Astrocyte (in vitro differentiated cells and primary cell): ENCODE results near the gene HSPBP1. TPM values are rescaled to one million over a fixed set of nuclear protein-coding genes. Genes with fewer than 3 reads are reported as not detected.
A peak's percentile ranks its signal among the peaks of the same experiment; 100 is the strongest.
"Not testable (repeated sequence)": the region's sequence is repeated elsewhere in the genome, so short reads cannot be mapped to it uniquely, and the experiment has no call there.

ENCODE experiments used
- DNase-seq: peaks from one replicate; pipeline ENCODE4 v3.0.0-alpha.2; 2010; ENCODE audit warnings: low read depth
- FAIRE-seq: peaks from 2 replicates; lab custom pipeline; 2011; peaks lifted over from hg19 to GRCh38; lab: Jason Lieb, UNC
- H2AFZ ChIP-seq: 2 replicates; pipeline ENCODE4 v1.6.0; 2012; ENCODE audit warnings: low read depth, low read length, inconsistent platforms
- H3K27ac ChIP-seq: 2 replicates; pipeline ENCODE4 v1.5.1; 2011; ENCODE audit warnings: low read depth, low read length, inconsistent platforms
- H3K27me3 ChIP-seq: 2 replicates; pipeline ENCODE4 v1.6.0; 2011; ENCODE audit warnings: low read length, inconsistent platforms; ENCODE audit not compliant: insufficient read depth
- H3K36me3 ChIP-seq: 2 replicates; pipeline ENCODE4 v1.5.1; 2011; ENCODE audit warnings: low read length, inconsistent platforms; ENCODE audit not compliant: insufficient read depth
- H3K4me1 ChIP-seq: 2 replicates; pipeline ENCODE4 v1.5.1; 2011; ENCODE audit warnings: low read length, inconsistent platforms; ENCODE audit not compliant: insufficient read depth
- H3K4me2 ChIP-seq: 2 replicates; pipeline ENCODE4 v1.6.0; 2012; ENCODE audit warnings: low read length, inconsistent platforms
- H3K4me3 ChIP-seq: 2 replicates; pipeline ENCODE4 v1.5.1; 2011; ENCODE audit warnings: low read depth, mild to moderate bottlenecking, low read length, inconsistent platforms; ENCODE audit not compliant: insufficient read depth
- H3K79me2 ChIP-seq: 2 replicates; pipeline ENCODE4 v1.6.0; 2012; ENCODE audit warnings: mild to moderate bottlenecking, low read length, inconsistent platforms; ENCODE audit not compliant: insufficient read depth
- H3K9ac ChIP-seq: 2 replicates; pipeline ENCODE4 v1.6.0; 2012; ENCODE audit warnings: mild to moderate bottlenecking, low read length, inconsistent platforms
- H3K9me3 ChIP-seq: 2 replicates; pipeline ENCODE4 v1.5.1; 2012; ENCODE audit warnings: low read depth, mild to moderate bottlenecking, low read length, inconsistent platforms; ENCODE audit not compliant: insufficient read depth
- H4K20me1 ChIP-seq: 2 replicates; pipeline ENCODE4 v1.6.0; 2012; ENCODE audit warnings: low read length, inconsistent platforms; ENCODE audit not compliant: insufficient read depth
- H3K27ac Mint-ChIP-seq: one replicate; pipeline ENCODE4 v1.8.0; 2021; ENCODE audit warnings: mild to moderate bottlenecking, mixed read lengths; ENCODE audit not compliant: unreplicated experiment
- H3K27me3 Mint-ChIP-seq: one replicate; pipeline ENCODE4 v1.8.0; 2021; ENCODE audit warnings: low read depth, mixed read lengths; ENCODE audit not compliant: unreplicated experiment
- H3K36me3 Mint-ChIP-seq: one replicate; pipeline ENCODE4 v1.8.0; 2021; ENCODE audit warnings: low read depth, mixed read lengths; ENCODE audit not compliant: unreplicated experiment
- H3K4me1 Mint-ChIP-seq: one replicate; pipeline ENCODE4 v1.8.0; 2021; ENCODE audit warnings: low read depth, mixed read lengths; ENCODE audit not compliant: unreplicated experiment
- H3K4me3 Mint-ChIP-seq: one replicate; pipeline ENCODE4 v1.8.0; 2021; ENCODE audit warnings: mild to moderate bottlenecking, moderate library complexity, mixed read lengths; ENCODE audit not compliant: unreplicated experiment
- H3K9me3 Mint-ChIP-seq: one replicate; pipeline ENCODE4 v1.8.0; 2021; ENCODE audit warnings: mild to moderate bottlenecking, mixed read lengths; ENCODE audit not compliant: unreplicated experiment
- CTCF ChIP-seq: IDR thresholded peaks from 2 replicates; pipeline ENCODE4 v1.5.1; 2011; ENCODE audit warnings: low read depth, mild to moderate bottlenecking, inconsistent platforms, low read length, moderate library complexity; ENCODE audit not compliant: insufficient read depth
- EZH2 ChIP-seq: IDR thresholded peaks from 2 replicates; pipeline ENCODE4 v1.6.1; 2012; ENCODE audit warnings: mild to moderate bottlenecking, low read length, inconsistent platforms; ENCODE audit not compliant: insufficient read depth
- total RNA-seq: library from RNA; stranded (reverse); gene quantifications from 2 replicates; pipeline ENCODE4 v1.2.1, GENCODE V29; 2021

Gene HSPBP1
- total RNA-seq, 1 donor from 2014 or later, result 34.8 TPM

GRCh38 chr19:55226788-55227187, 53.1 kb downstream of the HSPBP1 start:
- no peak for TF ChIP-seq EZH2
- TF ChIP-seq CTCF, result no peak
- Mint-ChIP-seq H3K4me1 (no peaks in the 10 kb centered on the region), H3K4me3 (no peak overlapping the region), H3K36me3 (peaks cover 18% of the 10 kb centered on the region), H3K9me3 (no peaks in the 10 kb centered on the region), H3K27ac (peak overlapping the region; percentile 41), H3K27me3 (no peaks in the 10 kb centered on the region)
- Histone ChIP-seq H3K4me3 (no peak overlapping the region), H3K27me3 (no peaks in the 10 kb centered on the region), H3K4me2 (no peak overlapping the region), H3K4me1 (no peaks in the 10 kb centered on the region), H2AFZ (no peak overlapping the region), H4K20me1 (peaks cover 47% of the 10 kb centered on the region), H3K27ac (no peak overlapping the region), H3K9ac (no peak overlapping the region), H3K9me3 (no peaks in the 10 kb centered on the region), H3K36me3 (no peaks in the 10 kb centered on the region), H3K79me2 (no peaks in the 10 kb centered on the region)
- no peak for DNase-seq
- FAIRE-seq, result no peak

DNA sequence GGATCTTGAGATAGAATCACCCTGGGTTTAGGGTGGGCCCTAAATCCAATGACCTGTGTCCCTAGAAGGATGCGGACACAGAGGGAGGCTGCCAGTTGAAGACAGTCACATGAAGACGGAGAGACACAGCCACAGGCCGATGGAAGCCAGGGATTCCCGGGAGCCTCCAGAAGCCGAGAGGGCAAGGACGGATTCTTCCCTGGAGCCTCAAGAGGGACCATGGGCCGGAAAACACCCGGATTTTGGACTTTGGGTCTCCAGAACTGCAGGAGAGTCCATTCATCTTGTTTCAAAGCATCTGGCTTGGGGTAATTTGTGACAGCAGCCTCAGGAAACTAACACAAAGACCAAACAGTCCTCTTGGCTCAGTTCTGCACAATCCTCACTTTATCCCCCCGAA, 53.6 kb downstream of the HSPBP1 start:
- Mint-ChIP-seq H3K27me3 (no peaks in the 10 kb centered on the region), H3K4me1 (no peaks in the 10 kb centered on the region), H3K36me3 (peaks cover 18% of the 10 kb centered on the region), H3K4me3 (no peak overlapping the region), H3K27ac (no peak overlapping the region), H3K9me3 (no peaks in the 10 kb centered on the region)
- H3K36me3 ChIP-seq, result no peaks in the 10 kb centered on the region
- no peak overlapping the region for H3K27ac ChIP-seq
- H3K27me3 ChIP-seq, result no peaks in the 10 kb centered on the region
- H2AFZ ChIP-seq, result no peak overlapping the region
- TF ChIP-seq EZH2 (no peak), CTCF (no peak)
- H3K79me2 ChIP-seq, result no peaks in the 10 kb centered on the region
- peaks cover 47% of the 10 kb centered on the region for H4K20me1 ChIP-seq
- no peak for FAIRE-seq
- H3K4me3 ChIP-seq, result no peak overlapping the region
- no peak for DNase-seq
- H3K4me1 ChIP-seq, result no peaks in the 10 kb centered on the region
- no peak overlapping the region for H3K9ac ChIP-seq
- no peak overlapping the region for H3K4me2 ChIP-seq
- no peaks in the 10 kb centered on the region for H3K9me3 ChIP-seq

DNA sequence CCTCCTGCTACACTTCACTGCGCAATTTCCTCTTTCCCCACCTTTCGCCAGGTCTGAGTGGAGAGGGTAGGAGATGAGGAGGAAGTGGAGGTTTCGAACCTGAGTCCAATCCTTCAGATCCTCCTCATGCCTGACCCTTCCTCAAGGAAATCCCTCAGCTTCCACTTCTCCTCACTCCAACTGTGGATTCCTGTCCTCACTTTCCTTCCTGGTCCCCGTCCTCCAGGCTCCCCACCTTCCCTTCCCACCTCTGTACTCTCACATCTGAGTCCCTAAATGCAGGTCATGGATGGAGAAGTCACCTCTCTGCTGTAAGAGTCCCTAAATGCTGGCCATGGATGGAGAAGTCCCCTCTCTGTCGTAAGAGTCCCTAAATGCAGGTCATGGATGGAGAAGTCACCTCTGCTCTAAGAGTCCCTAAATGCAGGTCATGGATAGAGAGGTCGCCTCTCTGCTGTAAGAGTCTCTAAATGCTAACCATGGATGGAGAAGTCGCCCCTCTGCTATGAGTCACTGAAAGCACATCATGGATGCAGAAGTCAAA, 54.4 kb downstream of the HSPBP1 start:
- no peaks in the 10 kb centered on the region for H3K79me2 ChIP-seq
- H3K9me3 ChIP-seq, result no peaks in the 10 kb centered on the region
- H3K4me1 ChIP-seq, result no peaks in the 10 kb centered on the region
- H4K20me1 ChIP-seq, result peaks cover 47% of the 10 kb centered on the region
- Mint-ChIP-seq H3K4me1 (no peaks in the 10 kb centered on the region), H3K9me3 (no peaks in the 10 kb centered on the region), H3K36me3 (peaks cover 18% of the 10 kb centered on the region), H3K27me3 (no peaks in the 10 kb centered on the region), H3K27ac (no peak overlapping the region), H3K4me3 (peak overlapping the region; percentile 34)
- no peak overlapping the region for H3K4me2 ChIP-seq
- H3K9ac ChIP-seq, result no peak overlapping the region
- H3K27me3 ChIP-seq, result no peaks in the 10 kb centered on the region
- DNase-seq, result no peak
- no peak overlapping the region for H3K4me3 ChIP-seq
- no peak overlapping the region for H2AFZ ChIP-seq
- no peak for FAIRE-seq
- H3K27ac ChIP-seq, result no peak overlapping the region
- H3K36me3 ChIP-seq, result no peaks in the 10 kb centered on the region
- TF ChIP-seq EZH2 (no peak), CTCF (no peak)

DNA sequence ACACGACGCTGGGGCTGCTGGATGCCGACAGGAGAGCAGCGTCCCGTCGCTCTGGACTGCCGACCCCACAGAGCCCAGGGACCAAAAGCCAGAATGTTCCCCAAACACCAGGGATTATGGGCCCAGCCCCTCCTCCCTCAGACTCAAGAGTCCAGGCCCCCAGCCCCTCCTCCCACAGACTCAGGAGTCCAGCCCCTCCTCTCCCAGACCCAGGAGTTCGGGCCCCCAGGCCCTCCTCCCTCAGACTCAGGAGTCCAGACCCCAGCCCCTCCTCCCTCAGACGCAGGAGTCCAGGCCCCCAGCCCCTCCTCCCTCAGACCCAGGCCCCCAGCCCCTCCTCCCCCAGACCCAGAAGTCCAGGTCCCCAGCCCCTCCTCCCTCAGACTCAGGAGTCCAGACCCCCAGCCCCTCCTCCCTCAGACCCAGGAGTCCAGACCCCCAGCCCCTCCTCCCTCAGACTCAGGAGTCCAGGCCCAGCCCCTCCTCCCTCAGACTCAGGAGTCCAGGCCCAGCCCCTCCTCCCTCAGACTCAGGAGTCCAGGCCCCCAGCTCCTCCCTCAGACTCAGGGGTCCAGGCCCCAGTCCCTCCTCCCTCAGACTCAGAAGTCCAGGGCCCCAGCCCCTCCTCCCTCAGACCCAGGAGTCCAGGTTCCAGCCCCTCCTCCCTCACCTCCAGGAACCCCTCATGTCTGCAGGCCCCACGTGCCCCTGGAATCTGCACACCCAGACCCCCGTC, 55.1 kb downstream of the HSPBP1 start:
- not testable (repeated sequence) for DNase-seq, H2AFZ ChIP-seq, H3K4me1 Mint-ChIP-seq, H3K4me1 ChIP-seq, H3K9me3 Mint-ChIP-seq, H3K79me2 ChIP-seq, H3K27me3 ChIP-seq, H3K4me2 ChIP-seq, H3K36me3 ChIP-seq, H3K4me3 ChIP-seq, H3K9ac ChIP-seq, FAIRE-seq, H3K27me3 Mint-ChIP-seq, H3K27ac Mint-ChIP-seq, H3K9me3 ChIP-seq, H3K27ac ChIP-seq
- peaks cover 16% of the 10 kb centered on the region for H3K36me3 Mint-ChIP-seq
- H4K20me1 ChIP-seq, result peaks cover 50% of the 10 kb centered on the region
- peak overlapping the region; percentile 34 for H3K4me3 Mint-ChIP-seq
